SK-N-MC (cell line): ENCODE measurements around the gene NELFCD.

ENCODE experiments used
- EZH2 ChIP-seq: fragments of 200-600 bp; sonication (generic); IDR thresholded peaks from one replicate; pipeline ENCODE4 v1.6.1; 2017; ENCODE audit warnings: antibody characterized with exemption
- FOXP2 ChIP-seq: optimal IDR thresholded peaks from 2 replicates; pipeline ENCODE3; 2011; ENCODE audit warnings: mild to moderate bottlenecking, moderate library complexity; ENCODE audit not compliant: insufficient read depth; ENCODE audit errors: extremely low read length, control extremely low read depth
- POLR2AphosphoS5 ChIP-seq: IDR thresholded peaks from 2 replicates; pipeline ENCODE4 v1.6.1; 2012; ENCODE audit warnings: mild to moderate bottlenecking, low read depth, low read length, borderline replicate concordance

DNA sequence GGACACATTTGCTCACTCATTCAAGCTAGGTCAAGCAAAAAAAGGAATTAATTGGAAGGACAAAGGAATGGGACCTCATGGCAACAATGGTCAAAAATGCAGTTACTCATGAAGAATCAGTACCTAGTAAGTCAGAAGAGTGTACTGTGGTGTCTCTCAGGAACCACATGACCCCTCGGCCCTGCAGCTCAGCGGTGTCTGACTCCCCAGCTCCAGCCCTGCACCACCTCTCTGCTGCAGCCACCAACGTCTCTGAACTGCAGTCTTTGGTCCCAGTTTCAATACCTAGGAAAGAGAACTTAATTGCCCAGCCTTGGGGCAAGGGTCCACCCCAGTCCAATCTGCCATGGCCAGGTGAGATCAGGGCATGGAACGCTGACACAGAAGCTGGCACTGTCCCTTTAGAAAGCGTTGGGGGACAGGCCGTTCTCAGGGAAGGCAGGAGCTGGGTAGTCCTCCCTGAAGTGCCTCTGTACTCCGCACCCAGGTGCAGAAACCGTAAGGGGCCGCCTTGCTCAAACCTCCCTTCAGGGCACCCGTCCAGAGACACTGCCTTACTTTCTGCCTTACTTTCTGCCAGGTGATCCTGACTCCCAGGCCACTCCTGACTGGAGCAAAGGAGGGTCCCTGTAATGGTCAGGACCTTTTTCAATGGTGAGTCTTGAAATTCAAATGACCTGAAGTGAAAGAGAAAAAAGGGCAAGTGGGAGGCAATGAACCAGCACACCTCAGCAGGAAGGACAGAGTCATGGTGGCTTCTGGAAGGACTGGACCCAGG lies 13.2 kb upstream of the NELFCD start:
- TF ChIP-seq EZH2 (no peak), POLR2AphosphoS5 (no peak), FOXP2 (no peak)
